HG03457 (cell line): ENCODE results near the gene LYL1.

Experiments used
- ATAC-seq: cut with Tn5 transposase; IDR thresholded peaks from one replicate; pipeline ENCODE4 v1.9.1; 2021; ENCODE audit warnings: moderate number of reproducible peaks; ENCODE audit not compliant: unreplicated experiment

Gene LYL1

DNA sequence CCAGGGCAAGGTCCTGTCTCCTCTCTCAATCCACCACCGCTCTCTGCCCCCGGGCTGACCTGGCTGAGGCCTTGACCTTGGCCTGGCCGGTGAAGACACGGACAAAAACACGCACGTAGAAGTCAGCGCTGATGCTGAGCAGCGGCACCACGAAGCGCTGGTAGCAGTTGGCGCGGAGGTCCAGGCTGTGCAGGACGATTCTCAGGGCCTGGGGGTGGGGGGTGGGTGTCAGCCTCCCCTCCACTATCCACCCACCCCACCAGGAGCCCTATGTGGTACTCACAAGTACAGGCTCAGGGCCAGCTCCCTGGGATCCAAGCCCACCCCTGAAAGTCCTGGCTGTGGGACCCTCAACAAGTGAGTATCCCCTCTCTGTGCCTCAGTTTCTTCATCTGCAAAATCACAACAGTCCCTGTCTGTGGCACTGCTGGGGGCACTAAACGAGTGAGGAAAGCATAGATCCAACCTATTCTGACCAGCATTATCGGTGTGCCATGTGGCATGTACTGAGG lies 7.5 kb upstream of the LYL1 start:
- ATAC-seq, result no peak

DNA sequence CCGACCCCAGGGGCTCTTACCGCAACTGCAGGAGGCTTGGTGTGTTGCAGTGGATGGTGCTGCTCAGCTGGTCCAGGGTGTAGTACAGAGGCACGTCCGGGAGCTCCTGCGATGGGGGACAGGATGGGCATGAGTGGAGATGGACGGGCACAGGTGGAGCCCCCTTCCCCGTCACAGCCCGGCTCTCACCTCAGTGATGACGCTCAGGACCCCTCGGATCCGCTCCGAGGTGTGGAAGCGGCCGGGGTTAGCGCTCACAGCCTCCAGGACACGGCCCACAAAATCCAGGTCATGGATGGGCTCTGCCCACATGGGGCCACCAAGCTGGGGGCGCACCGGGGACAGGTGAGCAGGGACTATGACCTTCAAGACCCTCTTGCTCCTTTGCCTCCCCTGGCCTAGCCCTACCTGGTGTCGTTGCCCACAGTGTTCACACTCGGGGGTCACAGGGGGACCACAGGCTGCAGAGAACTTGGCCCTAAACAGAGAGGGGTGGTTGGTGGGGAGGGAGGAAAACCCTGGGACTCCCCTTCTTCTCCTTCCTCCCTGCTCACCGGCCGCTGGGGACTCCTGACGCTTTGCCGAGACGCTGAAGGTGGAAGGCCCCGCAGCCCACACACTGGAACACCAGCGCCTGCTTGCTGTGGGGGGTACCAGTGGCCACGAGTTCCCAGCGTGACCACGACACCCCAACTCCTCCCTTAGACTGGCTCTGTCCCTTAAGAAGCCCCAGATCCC lies 6.9 kb upstream of the LYL1 start:
- ATAC-seq, result no peak

DNA sequence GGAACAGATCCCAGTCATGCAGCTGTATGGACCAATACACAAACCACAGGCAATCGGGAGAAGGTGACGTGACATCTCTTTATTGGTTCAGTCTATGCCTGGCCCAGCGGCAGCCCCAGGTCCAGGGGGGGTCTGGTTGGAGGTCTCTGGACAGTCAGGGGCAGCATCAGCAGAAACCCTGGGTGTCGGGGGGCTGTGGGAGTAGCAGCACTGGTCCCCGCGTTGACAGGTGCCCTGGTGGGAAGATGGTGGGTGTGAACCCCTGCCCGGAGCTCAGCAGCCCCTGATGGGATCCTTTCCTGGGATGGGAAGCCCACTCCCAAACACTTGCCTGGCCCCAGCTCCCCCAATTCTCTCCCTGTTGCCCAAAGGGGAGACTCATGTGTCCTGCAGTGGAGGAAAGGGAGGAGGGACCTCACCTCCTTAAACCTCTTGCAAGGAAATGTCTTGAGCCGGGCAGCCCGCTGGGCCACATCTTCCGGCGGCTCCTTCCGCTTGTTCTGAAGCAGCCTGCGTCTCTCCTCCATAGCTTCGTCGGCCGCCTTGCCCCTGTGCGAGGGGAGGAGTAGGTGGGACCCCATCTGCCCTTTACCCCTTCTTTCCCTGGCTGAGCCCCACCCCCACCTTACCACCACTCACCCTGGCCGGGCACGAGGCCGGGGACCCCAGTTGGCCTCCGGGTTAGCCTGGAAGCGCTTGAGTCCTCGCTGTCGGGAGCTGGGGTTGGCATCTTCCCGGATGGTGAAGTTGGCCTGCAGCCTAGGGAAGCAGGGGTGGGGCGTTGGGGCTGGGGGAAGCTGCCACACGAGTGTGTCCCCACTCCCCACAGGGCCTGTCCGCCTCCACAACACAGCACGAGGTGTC lies 2.4 kb upstream of the LYL1 start:
- no peak for ATAC-seq

DNA sequence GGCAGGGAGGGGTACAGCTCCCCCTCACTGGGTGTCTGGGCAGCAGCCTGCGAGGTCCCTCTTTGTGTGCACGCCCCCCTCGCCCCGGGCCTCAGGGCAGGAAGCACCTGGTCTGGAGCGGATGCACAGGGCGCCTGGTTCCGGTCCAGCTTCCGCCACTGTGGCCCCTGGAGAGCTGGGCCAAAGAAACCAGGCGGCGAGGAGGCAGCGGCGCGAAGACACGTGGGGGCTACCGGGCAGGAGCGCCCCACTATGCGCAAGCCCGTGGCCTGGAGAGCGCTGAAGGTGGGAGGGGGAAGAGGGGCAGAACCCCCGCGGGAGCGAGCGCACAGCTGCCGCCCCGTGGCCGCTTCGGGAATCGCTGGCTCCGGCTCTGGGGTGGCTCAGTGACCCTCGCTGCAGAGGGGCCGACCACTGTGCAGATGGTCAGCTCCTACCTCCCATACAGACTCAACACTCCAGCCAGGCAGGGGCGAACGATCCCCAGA lies 1.7 kb upstream of the LYL1 start:
- ATAC-seq, result no peak

DNA sequence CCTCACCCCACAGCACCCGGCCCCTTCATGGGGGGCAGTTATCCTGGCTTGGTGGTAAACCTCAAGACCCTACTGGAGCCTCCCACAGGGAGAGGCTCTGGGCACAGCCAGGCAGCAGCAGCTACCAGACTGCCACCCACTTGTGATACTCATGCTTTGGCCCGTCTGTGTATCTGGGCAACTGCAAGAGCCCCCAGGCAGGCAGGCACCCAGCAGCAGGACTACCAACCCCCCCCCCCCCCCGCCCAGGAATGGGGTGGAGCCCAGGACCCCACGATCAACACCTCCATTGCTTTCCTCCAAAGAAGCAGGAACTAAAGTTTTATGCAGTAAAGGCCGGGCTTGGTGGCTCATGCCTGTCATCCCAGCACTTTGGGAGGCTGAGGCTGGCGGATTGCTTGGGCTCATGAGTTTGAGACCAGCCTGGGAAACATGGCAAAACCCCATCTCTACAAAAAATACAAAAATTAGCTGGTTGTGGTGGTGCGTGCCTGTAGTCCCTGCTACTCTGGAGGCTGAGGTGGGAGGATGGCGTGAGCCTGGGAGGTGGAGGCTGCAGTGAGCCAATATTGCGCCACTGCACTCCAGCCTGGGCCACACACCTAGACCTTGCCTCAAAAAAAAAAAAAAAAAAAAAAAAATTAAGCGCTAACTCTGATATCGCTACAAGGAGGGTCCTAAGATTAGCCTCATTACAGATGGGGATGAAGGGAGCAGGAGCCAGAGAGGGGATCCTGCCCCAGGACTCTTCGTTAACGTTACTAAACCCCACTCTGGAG lies 1.1 kb upstream of the LYL1 start:
- no peak for ATAC-seq

DNA sequence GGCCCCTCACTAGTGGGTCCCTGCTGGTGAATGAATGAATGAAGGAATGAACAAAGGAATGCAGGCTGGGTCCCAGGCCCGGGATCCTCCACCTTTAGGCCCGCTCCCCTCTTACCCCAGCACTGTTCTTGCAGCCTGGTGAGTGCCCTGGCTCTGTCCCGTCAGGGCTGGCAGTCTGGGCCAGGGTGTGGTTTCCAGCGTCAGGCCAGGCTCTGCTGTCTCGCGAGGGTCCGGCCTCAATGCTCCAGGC lies 317 bp downstream of the LYL1 start:
- no peak for ATAC-seq

DNA sequence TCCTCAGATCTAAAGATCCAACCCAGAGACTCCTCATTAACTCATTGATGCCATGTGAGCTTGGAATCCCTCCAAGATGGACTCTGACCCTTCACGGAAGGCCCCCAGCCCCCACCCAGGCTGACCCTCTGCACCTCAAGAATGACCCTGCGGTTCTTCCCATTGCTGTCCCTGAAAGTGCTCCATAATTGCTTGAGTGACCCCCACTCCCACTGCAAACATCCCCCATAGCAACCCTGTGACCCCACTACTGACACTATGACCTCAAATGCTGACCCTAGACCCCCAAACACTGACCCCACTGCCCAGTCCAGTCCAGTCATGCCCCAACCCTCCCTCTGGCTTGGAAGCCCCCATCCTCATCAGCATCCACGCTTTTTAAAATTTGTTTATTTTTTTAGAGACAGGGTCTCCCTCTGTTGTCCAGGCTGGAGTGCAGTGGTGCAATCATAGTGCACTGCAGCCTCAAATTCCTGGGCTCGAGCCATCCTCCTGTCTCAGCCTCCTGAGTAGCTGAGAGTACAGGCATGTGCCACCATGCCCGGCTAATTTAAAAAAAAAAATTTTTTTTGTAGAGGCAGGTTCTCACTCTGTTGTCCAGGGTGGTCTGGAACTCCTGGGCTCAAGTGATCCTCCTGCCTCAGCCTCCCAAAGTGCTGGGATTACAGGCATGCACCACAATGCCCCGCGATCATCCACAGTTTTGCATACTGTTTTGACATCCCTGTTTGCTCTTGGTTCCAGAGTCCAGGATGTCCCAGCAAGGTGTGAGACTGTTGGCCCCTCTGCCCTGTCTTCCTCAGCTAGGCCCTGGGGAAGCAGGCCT lies 855 bp downstream of the LYL1 start:
- no peak for ATAC-seq

DNA sequence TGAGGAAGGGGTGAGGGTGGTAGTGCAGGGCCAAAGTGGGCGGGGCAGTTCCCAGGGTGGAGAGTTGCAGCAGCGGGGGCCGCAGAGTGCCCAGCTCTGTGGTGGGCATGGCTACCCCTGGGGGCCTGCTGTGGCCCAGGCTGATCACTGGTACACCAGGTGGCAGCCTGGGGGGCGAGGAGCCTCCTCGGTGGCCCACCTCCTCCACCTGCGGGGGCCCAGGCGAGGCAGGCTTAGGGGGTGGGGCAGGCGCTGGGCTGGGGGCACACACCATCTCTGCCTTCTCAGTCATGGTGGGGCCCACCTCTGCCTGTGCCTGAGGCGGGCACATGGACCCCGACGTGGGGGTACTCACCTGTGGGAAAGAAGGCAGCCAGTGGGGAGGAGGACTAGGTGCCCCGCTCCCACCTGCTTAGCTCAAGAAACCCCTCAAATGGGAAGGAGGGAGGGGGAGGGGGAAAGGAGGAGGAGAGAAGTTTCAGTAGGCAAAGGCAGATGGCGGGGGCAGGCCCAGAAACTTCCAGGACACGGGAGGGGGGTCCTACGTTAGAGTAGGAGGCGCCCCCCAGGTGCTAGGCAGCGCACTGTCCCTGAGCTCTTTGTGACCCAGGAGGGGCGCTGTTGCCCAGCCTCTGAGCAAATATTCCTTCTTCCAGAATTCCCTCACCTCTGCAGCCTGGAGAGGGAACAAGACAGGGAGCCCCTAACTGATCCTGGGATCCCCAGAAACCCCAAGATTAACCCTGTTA lies 1.6 kb downstream of the LYL1 start:
- ATAC-seq, result no peak

DNA sequence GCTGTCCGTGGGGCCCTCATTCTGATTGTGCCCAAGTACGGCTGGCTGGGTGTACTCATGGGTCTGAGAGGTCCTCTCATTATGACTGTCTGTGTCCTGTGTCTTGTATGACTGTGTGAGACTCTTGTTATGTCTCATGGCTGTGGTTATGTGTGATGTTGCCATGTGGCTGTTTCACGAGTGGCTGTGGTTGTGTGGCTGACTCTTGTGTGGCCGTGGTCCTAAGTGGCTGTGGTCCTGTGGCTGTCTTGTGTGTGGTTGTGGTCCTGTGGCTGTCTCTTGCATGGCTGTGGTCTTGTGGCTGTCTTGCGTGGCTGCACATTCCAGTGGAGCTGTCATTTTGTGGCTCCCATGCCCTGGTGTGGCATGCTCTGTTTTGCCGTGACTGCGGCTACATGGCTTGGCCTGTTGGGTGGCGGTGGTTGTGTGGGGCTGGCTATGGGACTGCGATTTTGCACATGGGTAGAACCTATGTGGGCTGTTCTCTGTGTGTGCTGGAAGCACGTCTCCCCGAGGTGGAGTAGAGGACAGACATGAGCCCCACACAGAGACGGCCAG lies 2.5 kb downstream of the LYL1 start:
- no peak for ATAC-seq

DNA sequence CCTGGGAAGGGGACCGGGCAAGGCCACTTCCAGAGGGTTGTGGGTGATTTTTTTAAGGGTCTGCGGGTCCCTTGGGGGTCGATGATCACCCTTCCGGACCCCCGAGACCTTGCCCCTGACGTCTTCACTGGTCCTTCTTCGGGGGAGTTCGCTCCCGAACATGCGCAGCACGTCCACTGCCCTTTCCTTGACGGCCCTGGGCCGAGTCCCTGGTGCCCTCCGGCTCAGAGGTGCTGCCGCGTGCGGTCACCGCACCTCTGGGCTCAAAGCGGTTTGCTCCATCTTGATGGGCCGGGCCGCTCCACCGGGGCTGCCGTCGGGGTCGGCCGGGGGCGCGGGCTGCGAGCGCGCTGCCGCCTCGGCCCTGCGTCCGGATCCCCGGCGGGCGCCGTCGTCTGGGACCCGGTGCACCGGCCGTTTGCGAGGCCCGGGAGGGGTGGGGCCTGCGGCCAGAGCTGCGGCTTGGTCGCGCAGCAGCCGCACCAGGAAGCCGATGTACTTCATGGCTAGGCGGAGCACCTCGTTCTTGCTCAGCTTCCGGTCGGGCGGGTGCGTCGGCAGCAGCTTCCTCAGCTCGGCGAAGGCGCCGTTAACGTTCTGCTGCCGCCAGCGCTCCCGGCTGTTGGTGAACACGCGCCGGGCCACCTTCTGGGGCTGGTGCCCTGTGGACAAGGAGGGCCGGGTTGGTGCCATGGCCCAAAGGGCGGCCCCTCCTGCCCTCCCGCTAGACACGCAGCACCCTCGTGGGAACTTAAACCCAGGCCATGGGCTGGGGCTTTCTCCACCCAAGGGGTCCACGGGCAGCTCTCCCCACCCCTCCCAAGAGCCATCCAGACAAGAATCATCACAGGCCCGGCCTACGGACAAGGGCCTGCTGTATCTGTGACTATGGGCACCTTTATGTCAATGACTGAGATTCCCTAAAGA lies 3.3 kb downstream of the LYL1 start:
- no peak for ATAC-seq

DNA sequence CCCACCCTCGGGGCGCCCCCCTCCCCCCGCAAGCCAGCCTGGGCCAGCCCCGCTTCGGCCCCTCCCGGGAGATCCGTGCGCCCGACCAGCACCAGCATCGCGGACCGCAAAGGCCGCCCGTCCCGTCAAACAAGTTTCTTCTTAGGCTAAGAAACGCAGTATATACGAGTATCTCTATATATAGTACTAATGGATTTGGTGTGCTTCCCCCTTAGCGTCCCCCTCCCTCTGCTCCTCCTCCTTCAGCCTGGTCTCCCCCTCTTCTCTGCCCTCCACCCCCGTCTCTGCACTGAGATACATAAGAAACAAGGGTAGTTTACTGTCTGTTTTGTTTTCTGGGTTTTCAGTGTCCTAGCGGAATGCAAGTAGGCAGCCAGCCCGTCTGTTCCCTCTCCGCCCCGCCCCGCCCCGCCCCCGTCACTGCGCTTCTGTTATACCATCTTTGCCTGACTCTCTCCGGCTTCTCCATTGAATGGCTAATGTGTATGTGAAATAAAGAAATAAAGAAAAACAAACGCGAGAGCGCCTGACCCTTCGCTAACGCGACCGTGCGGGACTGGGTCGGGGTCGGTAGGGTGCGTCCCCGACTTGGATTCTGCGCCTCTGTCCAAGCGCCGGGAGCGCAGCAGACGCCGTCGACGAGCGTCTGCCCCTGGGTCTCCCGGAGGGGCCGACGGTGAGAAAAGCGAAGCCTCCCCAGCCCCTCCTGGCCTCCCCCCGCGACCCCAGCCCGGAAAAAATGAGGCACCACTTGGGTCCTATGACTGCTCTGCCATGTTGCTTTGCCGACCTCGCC lies 4.2 kb downstream of the LYL1 start:
- ATAC-seq, result no peak

DNA sequence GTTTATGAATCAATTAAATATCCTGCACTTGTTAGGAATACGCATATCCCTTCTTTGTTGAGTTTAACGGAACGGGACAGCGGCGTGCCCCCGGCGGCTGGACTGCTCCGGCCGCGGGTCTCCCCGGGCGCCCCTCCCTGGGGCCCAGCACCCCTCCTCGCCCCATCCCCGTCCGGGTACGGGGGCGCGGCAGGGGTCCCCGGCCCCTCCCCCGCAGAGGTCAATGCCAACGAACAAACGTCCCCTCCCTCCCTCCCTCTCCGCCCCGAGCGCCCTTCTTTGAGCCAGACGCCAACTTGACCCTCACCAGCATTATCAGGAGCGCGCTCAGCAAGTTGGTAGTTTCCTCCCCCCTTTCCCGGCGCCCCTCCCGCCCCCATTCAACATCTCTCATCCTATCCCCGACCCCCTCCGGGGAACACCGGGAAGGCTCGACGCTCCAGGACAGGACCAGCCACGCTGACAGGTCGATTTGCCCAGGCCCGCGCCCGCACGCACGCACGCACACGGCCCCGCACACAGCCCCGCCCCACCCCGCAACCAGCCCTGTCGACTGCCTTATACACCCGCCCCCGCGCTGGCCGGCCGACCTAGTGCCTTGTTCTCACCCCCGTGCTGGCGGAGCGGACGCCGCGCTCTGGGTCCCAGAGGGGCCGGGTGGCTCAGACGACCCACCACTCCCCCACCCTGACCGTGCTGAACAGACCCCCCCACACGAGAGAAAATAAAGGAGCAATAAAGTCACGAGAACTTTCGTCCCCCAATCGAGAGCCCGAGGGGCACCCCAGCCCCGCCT lies 5.0 kb downstream of the LYL1 start:
- ATAC-seq, result no peak

DNA sequence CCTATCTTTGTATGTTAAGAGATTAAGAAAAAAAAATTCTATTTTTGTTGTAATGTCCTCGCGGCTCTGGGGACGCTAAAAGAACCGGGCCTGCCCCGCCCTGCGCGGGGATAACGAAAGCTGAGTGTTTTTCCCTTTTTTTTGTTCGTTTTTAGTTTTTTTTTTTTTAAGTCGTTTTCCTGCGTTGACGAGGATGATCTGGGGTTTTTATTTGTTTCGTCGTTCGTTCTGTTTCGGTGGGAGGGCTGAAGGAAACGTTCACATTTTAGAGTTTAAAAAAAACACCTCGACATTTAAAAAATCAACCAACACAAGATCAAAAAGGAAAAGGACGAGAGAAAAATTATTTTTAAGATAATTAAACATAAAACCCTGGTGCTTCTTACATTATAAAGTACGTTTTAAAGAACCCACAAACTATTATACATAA lies 5.6 kb downstream of the LYL1 start:
- ATAC-seq, result no peak

DNA sequence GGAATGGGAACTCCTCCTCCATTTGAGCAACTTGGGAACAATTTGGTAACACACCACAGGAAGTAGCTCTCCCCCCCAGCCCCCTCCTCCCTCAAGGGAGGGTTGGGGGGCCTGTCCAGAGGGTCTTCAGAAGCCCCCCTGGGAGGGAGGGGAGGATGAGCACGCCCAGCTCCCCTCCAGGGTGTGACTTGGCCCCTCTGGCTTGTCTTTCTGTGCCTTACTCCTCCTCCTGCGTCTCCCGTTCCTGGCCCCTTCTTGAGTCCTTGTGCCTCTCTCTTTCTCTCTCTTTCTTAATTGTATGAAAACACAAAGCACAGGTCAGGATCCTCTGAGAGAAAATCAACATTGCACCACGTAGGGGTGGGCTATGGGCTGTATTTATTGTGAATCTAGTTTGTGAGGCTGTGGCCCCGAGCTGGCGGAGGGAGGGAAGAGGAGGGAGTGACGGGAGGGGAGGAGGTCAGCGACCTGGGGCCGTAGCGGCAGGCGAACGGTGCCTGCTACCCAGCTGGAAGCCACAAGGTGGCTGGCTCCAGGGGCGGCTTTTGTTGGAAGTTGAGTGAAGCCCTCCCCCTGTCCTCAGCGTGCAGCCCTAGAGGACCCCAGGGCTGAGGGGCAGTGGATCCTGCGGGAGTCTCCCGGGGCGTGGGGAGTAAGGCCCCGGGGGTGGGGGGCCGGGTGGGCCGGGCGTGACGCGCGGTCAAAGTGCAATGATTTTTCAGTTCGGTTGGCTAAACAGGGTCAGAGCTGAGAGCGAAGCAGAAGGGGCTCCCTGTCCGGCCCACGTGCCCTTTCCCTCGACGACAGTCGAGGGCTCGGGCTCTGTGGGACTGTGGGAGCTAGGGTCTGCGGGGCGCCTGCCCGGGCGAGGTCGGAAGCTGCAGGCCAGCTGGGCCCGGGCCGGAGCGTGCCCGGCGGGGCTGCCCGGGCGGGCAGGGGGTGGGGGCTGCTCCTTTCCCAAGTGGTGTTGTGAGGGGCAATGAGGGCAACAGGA lies 6.4 kb downstream of the LYL1 start:
- no peak for ATAC-seq

DNA sequence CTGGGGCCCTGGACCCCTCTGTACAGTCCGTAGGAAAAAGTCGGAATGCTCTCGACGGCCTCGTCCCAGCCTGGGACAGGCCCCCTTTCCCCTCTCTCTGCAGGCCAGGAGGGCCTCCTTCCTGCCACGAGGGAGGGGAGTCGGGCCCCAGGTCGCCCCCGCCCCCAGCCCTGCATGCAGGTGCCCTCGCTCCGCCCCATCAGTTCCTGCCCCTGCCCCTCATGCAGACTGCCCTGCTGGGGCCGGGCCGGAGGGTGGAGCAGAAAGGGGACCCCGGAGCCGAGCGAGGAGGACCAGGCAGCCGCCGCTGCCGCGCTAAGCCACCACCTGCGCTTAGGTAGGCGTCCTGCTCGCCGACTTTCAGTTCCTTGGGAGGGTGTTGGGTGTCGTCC lies 7.3 kb downstream of the LYL1 start:
- no peak for ATAC-seq
